HG03565 (cell line): ENCODE results near the gene EPHB1.
"Not testable (repeated sequence)": the region's sequence is repeated elsewhere in the genome, so short reads cannot be mapped to it uniquely, and the experiment has no call there.

Experiments used
- ATAC-seq: cut with Tn5 transposase; IDR thresholded peaks from one replicate; pipeline ENCODE4 v1.9.1; 2021; ENCODE audit warnings: mild to moderate bottlenecking, moderate library complexity; ENCODE audit not compliant: unreplicated experiment

EPHB1 gene

GRCh38 chr3:135106445-135106844 lies 311.4 kb downstream of the EPHB1 start:
- ATAC-seq: no peak

- no peak for ATAC-seq
Measured at GRCh38 chr3:135107043-135107442, 312.0 kb downstream of the EPHB1 start.

- ATAC-seq: no peak
Measured at GRCh38 chr3:135109681-135110080, 314.6 kb downstream of the EPHB1 start.

- not testable (repeated sequence) for ATAC-seq
Measured at GRCh38 chr3:135114551-135114950, 319.5 kb downstream of the EPHB1 start.

- no peak for ATAC-seq
Measured at GRCh38 chr3:135117977-135118376, 322.9 kb downstream of the EPHB1 start.

- ATAC-seq: no peak
Measured at GRCh38 chr3:135118792-135119191, 323.7 kb downstream of the EPHB1 start.

- ATAC-seq: no peak
Measured at GRCh38 chr3:135125171-135125801, 330.2 kb downstream of the EPHB1 start.

GRCh38 chr3:135127946-135128470 lies 332.9 kb downstream of the EPHB1 start:
- no peak for ATAC-seq

GRCh38 chr3:135128818-135129217 lies 333.8 kb downstream of the EPHB1 start:
- no peak for ATAC-seq

- ATAC-seq: no peak
Measured at GRCh38 chr3:135131290-135131689, 336.2 kb downstream of the EPHB1 start.

GRCh38 chr3:135133905-135134683 lies 339.0 kb downstream of the EPHB1 start:
- ATAC-seq: no peak

GRCh38 chr3:135134684-135135075 lies 339.6 kb downstream of the EPHB1 start:
- no peak for ATAC-seq

GRCh38 chr3:135135445-135135844 lies 340.4 kb downstream of the EPHB1 start:
- no peak for ATAC-seq

GRCh38 chr3:135136361-135137100 lies 341.5 kb downstream of the EPHB1 start:
- no peak for ATAC-seq

GRCh38 chr3:135137296-135137695 lies 342.2 kb downstream of the EPHB1 start:
- no peak for ATAC-seq

- ATAC-seq: no peak
Measured at GRCh38 chr3:135138776-135139175, 343.7 kb downstream of the EPHB1 start.

GRCh38 chr3:135140591-135140990 lies 345.5 kb downstream of the EPHB1 start:
- no peak for ATAC-seq

- ATAC-seq: no peak
Measured at GRCh38 chr3:135141160-135141559, 346.1 kb downstream of the EPHB1 start.

GRCh38 chr3:135141672-135142071 lies 346.6 kb downstream of the EPHB1 start:
- ATAC-seq: no peak

GRCh38 chr3:135142530-135142929 lies 347.5 kb downstream of the EPHB1 start:
- ATAC-seq: no peak

- ATAC-seq: no peak
Measured at GRCh38 chr3:135143474-135143873, 348.4 kb downstream of the EPHB1 start.

- ATAC-seq: no peak
Measured at GRCh38 chr3:135145581-135145980, 350.5 kb downstream of the EPHB1 start.
